Measurements from ENCODE around the gene TEKTIP1.
"Not testable (repeated sequence)": the region's sequence is repeated elsewhere in the genome, so short reads cannot be mapped to it uniquely, and the experiment has no call there.

The TEKTIP1 gene

DNA sequence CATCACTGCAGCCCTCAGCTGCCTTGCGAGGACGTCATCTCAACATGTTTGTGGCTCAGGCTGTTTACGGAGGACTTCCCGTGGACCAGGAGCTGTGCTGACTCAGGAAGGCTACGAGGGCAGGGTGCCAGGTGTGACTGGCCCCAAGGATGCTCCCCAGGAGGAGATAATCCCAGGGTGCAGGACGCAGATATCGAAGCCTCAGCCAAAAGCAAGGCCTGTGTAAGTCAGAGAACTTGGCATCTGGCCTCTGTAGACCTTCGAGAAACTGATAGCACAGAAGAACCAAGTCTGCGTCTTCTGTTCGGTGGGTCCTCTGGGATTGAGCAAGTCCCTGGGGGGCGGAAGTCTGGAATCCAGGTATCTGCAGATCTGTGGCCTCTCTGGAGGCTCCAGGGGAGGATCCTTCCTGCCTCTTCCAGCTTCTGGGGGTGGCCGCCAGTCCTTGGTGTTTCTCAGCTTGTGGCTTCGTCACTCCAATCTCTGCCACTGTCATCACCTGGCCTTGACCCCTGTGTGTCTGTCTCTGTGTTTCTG lies 35.9 kb upstream of the TEKTIP1 start:
- DNase-seq (ENCODE audit: low read depth): no peak
- H3K4me3 ChIP-seq (ENCODE audit: low read length): no peak overlapping the region
- no peak for TF ChIP-seq CTCF (IDR thresholded peaks at IDR 0.05; ENCODE audit: insufficient read depth, low read depth, low read length, missing control alignments)

- no peak for DNase-seq (ENCODE audit: low read depth)
- H3K4me3 ChIP-seq (ENCODE audit: low read length): no peak overlapping the region
- TF ChIP-seq CTCF (IDR thresholded peaks at IDR 0.05; ENCODE audit: insufficient read depth, low read depth, low read length, missing control alignments): no peak
Observed at GRCh38 chr19:3504735-3505134, 34.2 kb upstream of the TEKTIP1 start.

GRCh38 chr19:3505598-3506383 lies 33.2 kb upstream of the TEKTIP1 start, which contains the start of gene FZR1:
TSS of gene FZR1 (plus strand) at chr19:3506311. CDS start at chr19:3522990, 16,679 bp downstream.
- peak within 1 kb of the TSS; percentile 80 for H3K4me3 ChIP-seq (ENCODE audit: low read length)
- TF ChIP-seq CTCF (IDR thresholded peaks at IDR 0.05; ENCODE audit: insufficient read depth, low read depth, low read length, missing control alignments): no peak
- peak; percentile 99 for DNase-seq (ENCODE audit: low read depth)

- no peak for TF ChIP-seq CTCF (IDR thresholded peaks at IDR 0.05; ENCODE audit: insufficient read depth, low read depth, low read length, missing control alignments)
- DNase-seq (ENCODE audit: low read depth): no peak
- H3K4me3 ChIP-seq (ENCODE audit: low read length): peak overlapping the region; percentile 80
Observed at GRCh38 chr19:3506384-3507340, 32.3 kb upstream of the TEKTIP1 start.

DNA sequence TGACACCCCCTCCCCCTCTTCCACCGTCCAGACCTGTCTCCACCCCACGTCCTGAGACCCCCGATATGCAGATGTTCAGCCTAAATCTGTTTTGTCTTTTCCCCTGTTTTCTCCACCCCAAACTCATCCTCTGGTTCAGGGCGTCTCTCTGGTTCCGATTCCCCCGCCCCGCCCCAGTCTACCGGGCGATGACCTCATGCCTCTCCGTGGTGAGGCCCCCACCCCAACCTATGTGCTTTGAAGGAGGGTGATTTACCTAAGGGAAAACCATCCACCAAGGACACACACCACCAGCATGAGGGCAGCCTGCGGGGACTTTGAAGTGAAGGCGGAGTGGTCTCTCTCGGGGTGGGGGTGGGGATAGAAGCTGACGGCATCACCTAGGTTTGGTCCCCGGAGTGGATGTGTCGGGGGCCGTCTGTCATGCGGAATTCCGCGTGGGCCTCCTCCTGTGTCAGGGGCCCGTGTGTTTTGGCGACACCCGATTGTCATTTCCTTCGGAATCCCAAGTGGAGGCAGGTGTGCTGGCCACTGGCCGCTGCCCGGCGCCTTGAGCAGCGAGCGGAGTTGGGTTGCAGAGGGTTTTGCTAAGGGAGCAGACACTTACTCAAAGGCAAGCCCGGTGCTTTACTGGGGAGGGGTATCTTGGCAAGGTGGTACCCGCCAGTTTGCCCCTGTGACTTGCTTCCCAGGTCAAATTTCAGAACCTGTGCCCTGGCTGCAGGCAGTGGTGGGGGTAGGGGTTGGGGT lies 31.4 kb upstream of the TEKTIP1 start:
- no peak for TF ChIP-seq CTCF (IDR thresholded peaks at IDR 0.05; ENCODE audit: insufficient read depth, low read depth, low read length, missing control alignments)
- peak; percentile 39 for DNase-seq (ENCODE audit: low read depth)
- peak overlapping the region; percentile 80 for H3K4me3 ChIP-seq (ENCODE audit: low read length)

GRCh38 chr19:3508121-3508661 lies 30.8 kb upstream of the TEKTIP1 start:
- not testable (repeated sequence) for H3K4me3 ChIP-seq (ENCODE audit: low read length); DNase-seq (ENCODE audit: low read depth)
